Mononuclear cell (primary cell): ENCODE measurements around the gene TEX47. TPM values are rescaled to one million over a fixed set of nuclear protein-coding genes. Genes with fewer than 3 reads are reported as not detected.

Experiments used
- H3K27me3 ChIP-seq: 2 replicates; pipeline ENCODE4 v1.6.0; 2011; ENCODE audit warnings: low read length, control low read depth; ENCODE audit not compliant: insufficient read depth
- H3K4me1 ChIP-seq: 2 replicates; pipeline ENCODE4 v1.5.1; 2011; ENCODE audit warnings: mild to moderate bottlenecking, low read length, control low read depth; ENCODE audit not compliant: insufficient read depth
- H3K4me3 ChIP-seq: 2 replicates; pipeline ENCODE4 v1.5.1; 2011; ENCODE audit warnings: mild to moderate bottlenecking, low read length, moderate library complexity
- H3K9me3 ChIP-seq: 2 replicates; pipeline ENCODE4 v1.5.1; 2011; ENCODE audit warnings: low read depth, mild to moderate bottlenecking, control low read depth, low read length
- total RNA-seq: library from RNA; depleted of rRNA; stranded (reverse); fragments of >200 nt; gene quantifications from one replicate; pipeline ENCODE4 v1.2.3, GENCODE V29; 2012

The TEX47 gene
- total RNA-seq = not detected

GRCh38 chr7:88795553-88795952 is at the start of gene TEX47:
Gene TEX47, minus strand, starts transcription at chr7:88795737. Its CDS starts 795 bp downstream, at chr7:88794942.
- H3K9me3 ChIP-seq = no peaks in the 10 kb centered on the region
- H3K4me3 ChIP-seq = no peak within 1 kb of the TSS
- no peaks in the 10 kb centered on the region for H3K4me1 ChIP-seq
- H3K27me3 ChIP-seq = no peaks in the 10 kb centered on the region

GRCh38 chr7:88845091-88845490 is 49.6 kb upstream of the TEX47 start:
- Histone ChIP-seq H3K27me3 (no peaks in the 10 kb centered on the region), H3K9me3 (no peaks in the 10 kb centered on the region), H3K4me3 (no peak overlapping the region), H3K4me1 (no peaks in the 10 kb centered on the region)

GRCh38 chr7:88842201-88842600 is 46.7 kb upstream of the TEX47 start:
- H3K27me3 ChIP-seq = no peaks in the 10 kb centered on the region
- no peaks in the 10 kb centered on the region for H3K9me3 ChIP-seq
- H3K4me1 ChIP-seq = no peaks in the 10 kb centered on the region
- no peak overlapping the region for H3K4me3 ChIP-seq

GRCh38 chr7:88835147-88835728 is 39.7 kb upstream of the TEX47 start:
- H3K4me1 ChIP-seq = no peaks in the 10 kb centered on the region
- H3K27me3 ChIP-seq = no peaks in the 10 kb centered on the region
- no peaks in the 10 kb centered on the region for H3K9me3 ChIP-seq
- H3K4me3 ChIP-seq = no peak overlapping the region

- Histone ChIP-seq H3K4me3 (no peak overlapping the region), H3K27me3 (no peaks in the 10 kb centered on the region), H3K9me3 (no peaks in the 10 kb centered on the region), H3K4me1 (no peaks in the 10 kb centered on the region)
These were observed 30.7 kb upstream of the TEX47 start for GRCh38 chr7:88826222-88826621.

- H3K9me3 ChIP-seq = no peaks in the 10 kb centered on the region
- no peak overlapping the region for H3K4me3 ChIP-seq
- H3K27me3 ChIP-seq = no peaks in the 10 kb centered on the region
- no peaks in the 10 kb centered on the region for H3K4me1 ChIP-seq
These were observed 23.0 kb upstream of the TEX47 start for GRCh38 chr7:88818552-88818951.

GRCh38 chr7:88806280-88807037 is 10.9 kb upstream of the TEX47 start:
- H3K9me3 ChIP-seq = no peaks in the 10 kb centered on the region
- no peaks in the 10 kb centered on the region for H3K4me1 ChIP-seq
- no peak overlapping the region for H3K4me3 ChIP-seq
- no peaks in the 10 kb centered on the region for H3K27me3 ChIP-seq

GRCh38 chr7:88801046-88801445 is 5.5 kb upstream of the TEX47 start:
- Histone ChIP-seq H3K4me3 (no peak overlapping the region), H3K4me1 (no peaks in the 10 kb centered on the region), H3K27me3 (no peaks in the 10 kb centered on the region), H3K9me3 (no peaks in the 10 kb centered on the region)

- H3K27me3 ChIP-seq = no peaks in the 10 kb centered on the region
- no peaks in the 10 kb centered on the region for H3K4me1 ChIP-seq
- H3K9me3 ChIP-seq = no peaks in the 10 kb centered on the region
- H3K4me3 ChIP-seq = no peak overlapping the region
These were observed 3.2 kb downstream of the TEX47 start for GRCh38 chr7:88792361-88792760.

GRCh38 chr7:88791891-88792290 is 3.6 kb downstream of the TEX47 start:
- no peaks in the 10 kb centered on the region for H3K4me1 ChIP-seq
- H3K4me3 ChIP-seq = no peak overlapping the region
- H3K9me3 ChIP-seq = no peaks in the 10 kb centered on the region
- no peaks in the 10 kb centered on the region for H3K27me3 ChIP-seq

- Histone ChIP-seq H3K4me1 (no peaks in the 10 kb centered on the region), H3K4me3 (no peak overlapping the region), H3K27me3 (no peaks in the 10 kb centered on the region), H3K9me3 (no peaks in the 10 kb centered on the region)
These were observed 6.0 kb downstream of the TEX47 start for GRCh38 chr7:88789480-88790064.

GRCh38 chr7:88787777-88788176 is 7.8 kb downstream of the TEX47 start:
- Histone ChIP-seq H3K27me3 (no peaks in the 10 kb centered on the region), H3K4me1 (no peaks in the 10 kb centered on the region), H3K4me3 (no peak overlapping the region), H3K9me3 (no peaks in the 10 kb centered on the region)

- H3K4me3 ChIP-seq = no peak overlapping the region
- H3K9me3 ChIP-seq = no peaks in the 10 kb centered on the region
- no peaks in the 10 kb centered on the region for H3K4me1 ChIP-seq
- H3K27me3 ChIP-seq = no peaks in the 10 kb centered on the region
These were observed 19.7 kb downstream of the TEX47 start for GRCh38 chr7:88775838-88776237.

- no peaks in the 10 kb centered on the region for H3K4me1 ChIP-seq
- no peaks in the 10 kb centered on the region for H3K9me3 ChIP-seq
- no peak overlapping the region for H3K4me3 ChIP-seq
- no peaks in the 10 kb centered on the region for H3K27me3 ChIP-seq
These were observed 22.8 kb downstream of the TEX47 start for GRCh38 chr7:88772776-88773175.

GRCh38 chr7:88771417-88771816 is 24.1 kb downstream of the TEX47 start:
- Histone ChIP-seq H3K4me1 (no peaks in the 10 kb centered on the region), H3K9me3 (no peaks in the 10 kb centered on the region), H3K27me3 (no peaks in the 10 kb centered on the region)

GRCh38 chr7:88761779-88762178 is 33.8 kb downstream of the TEX47 start:
- Histone ChIP-seq H3K4me1 (peaks cover 7% of the 10 kb centered on the region), H3K27me3 (peaks cover 53% of the 10 kb centered on the region), H3K9me3 (no peaks in the 10 kb centered on the region), H3K4me3 (no peak overlapping the region)

More at GRCh38 chr7:88771417-88771816, 24.1 kb downstream of the TEX47 start:
- no peak overlapping the region for H3K4me3 ChIP-seq
